ENCODE results near the gene G0S2. TPM values are rescaled to one million over a fixed set of nuclear protein-coding genes. Genes with fewer than 3 reads are reported as not detected.

G0S2 gene
- total and polyA plus RNA-seq, 9 of the 15 experiments (the other 6 are each of a cell fraction or from before 2014, with no cell fraction given), result 0.18 to 65.6 (median 11.4) TPM

DNA sequence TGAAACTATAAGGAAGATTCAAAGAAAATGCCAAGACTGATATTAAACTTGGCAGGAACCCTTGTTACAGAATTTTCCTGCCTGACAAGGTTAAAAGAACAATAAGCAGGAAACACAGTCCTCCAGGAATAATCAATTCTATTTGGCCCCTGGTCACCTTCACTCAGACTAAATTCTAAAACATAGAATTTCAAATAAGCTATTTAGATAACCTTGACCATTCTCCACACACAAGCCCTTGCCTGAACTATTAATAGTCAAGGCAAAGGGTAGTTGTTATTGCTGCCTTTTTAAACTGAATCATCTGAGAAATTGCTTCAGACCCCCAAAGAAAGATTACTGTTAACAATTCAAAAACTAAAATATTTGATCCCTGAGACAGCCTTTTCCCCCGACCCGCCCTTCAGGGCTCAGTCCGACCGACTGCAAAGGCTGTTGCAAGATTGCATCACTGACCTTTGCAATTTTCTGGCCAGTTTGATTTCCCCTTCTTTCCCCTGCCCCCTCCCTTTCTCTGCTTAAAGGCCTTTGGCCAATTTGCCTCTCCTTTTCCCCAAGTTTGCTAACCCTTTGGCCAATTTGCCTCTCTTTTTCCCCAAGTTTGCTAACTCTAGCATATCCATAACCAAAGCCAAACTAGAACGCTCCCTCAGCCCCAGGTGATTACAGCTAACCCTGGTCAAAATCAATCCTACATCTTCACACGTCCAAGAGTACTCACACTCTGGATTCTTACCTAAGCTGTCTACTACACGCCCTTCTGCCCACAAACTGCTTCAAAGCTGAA is 1.4 kb upstream of the G0S2 start (continued):
- TF ChIP-seq NR2C1 (IDR thresholded peaks at IDR 0.05) (no peak), NR2C1 (tag; IDR thresholded peaks at IDR 0.05) (peak; percentile 69), TAL1 (IDR thresholded peaks at IDR 0.05) (0 out of 2 replicates have a peak, but pooled peaks have one; percentile 26), PPARD (CRISPR knock-in tag; IDR thresholded peaks at IDR 0.05) (no peak), ERF (CRISPR knock-in tag; IDR thresholded peaks at IDR 0.05) (peak; percentile 41; the same call in 1 of the 2 replicates), DMBX1 (CRISPR knock-in tag; IDR thresholded peaks at IDR 0.05; ENCODE audit: borderline replicate concordance) (peak; percentile 80), ZNF668 (CRISPR knock-in tag; IDR thresholded peaks at IDR 0.05) (0 out of 2 replicates have a peak, but pooled peaks have one; percentile 40), FOXP1 (CRISPR knock-in tag; IDR thresholded peaks at IDR 0.05) (no peak), ZNF830 (CRISPR knock-in tag; IDR thresholded peaks at IDR 0.05) (no peak), ZSCAN32 (CRISPR knock-in tag; IDR thresholded peaks at IDR 0.05) (peak; percentile 85), STAT5A (IDR thresholded peaks at IDR 0.05; ENCODE audit: borderline replicate concordance, low read length) (no peak), THRAP3 (IDR thresholded peaks at IDR 0.05; ENCODE audit: borderline replicate concordance) (no peak), SLC30A9 (CRISPR knock-in tag; IDR thresholded peaks at IDR 0.05) (no peak), SREBF2 (CRISPR knock-in tag; IDR thresholded peaks at IDR 0.05) (no peak), ZNF583 (CRISPR knock-in tag; IDR thresholded peaks at IDR 0.05) (0 out of 2 replicates have a peak, but pooled peaks have one; percentile 9), SMARCE1 (IDR thresholded peaks at IDR 0.05) (peak; percentile 20; the same call in 1 of the 2 replicates)
- TF ChIP-seq, protein P1, sequence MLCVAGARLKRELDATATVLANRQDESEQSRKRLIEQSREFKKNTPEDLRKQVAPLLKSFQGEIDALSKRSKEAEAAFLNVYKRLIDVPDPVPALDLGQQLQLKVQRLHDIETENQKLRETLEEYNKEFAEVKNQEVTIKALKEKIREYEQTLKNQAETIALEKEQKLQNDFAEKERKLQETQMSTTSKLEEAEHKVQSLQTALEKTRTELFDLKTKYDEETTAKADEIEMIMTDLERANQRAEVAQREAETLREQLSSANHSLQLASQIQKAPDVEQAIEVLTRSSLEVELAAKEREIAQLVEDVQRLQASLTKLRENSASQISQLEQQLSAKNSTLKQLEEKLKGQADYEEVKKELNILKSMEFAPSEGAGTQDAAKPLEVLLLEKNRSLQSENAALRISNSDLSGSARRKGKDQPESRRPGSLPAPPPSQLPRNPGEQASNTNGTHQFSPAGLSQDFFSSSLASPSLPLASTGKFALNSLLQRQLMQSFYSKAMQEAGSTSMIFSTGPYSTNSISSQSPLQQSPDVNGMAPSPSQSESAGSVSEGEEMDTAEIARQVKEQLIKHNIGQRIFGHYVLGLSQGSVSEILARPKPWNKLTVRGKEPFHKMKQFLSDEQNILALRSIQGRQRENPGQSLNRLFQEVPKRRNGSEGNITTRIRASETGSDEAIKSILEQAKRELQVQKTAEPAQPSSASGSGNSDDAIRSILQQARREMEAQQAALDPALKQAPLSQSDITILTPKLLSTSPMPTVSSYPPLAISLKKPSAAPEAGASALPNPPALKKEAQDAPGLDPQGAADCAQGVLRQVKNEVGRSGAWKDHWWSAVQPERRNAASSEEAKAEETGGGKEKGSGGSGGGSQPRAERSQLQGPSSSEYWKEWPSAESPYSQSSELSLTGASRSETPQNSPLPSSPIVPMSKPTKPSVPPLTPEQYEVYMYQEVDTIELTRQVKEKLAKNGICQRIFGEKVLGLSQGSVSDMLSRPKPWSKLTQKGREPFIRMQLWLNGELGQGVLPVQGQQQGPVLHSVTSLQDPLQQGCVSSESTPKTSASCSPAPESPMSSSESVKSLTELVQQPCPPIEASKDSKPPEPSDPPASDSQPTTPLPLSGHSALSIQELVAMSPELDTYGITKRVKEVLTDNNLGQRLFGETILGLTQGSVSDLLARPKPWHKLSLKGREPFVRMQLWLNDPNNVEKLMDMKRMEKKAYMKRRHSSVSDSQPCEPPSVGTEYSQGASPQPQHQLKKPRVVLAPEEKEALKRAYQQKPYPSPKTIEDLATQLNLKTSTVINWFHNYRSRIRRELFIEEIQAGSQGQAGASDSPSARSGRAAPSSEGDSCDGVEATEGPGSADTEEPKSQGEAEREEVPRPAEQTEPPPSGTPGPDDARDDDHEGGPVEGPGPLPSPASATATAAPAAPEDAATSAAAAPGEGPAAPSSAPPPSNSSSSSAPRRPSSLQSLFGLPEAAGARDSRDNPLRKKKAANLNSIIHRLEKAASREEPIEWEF (CRISPR knock-in tag; IDR thresholded peaks at IDR 0.05), result no peak
- TF ChIP-seq, protein P2, sequence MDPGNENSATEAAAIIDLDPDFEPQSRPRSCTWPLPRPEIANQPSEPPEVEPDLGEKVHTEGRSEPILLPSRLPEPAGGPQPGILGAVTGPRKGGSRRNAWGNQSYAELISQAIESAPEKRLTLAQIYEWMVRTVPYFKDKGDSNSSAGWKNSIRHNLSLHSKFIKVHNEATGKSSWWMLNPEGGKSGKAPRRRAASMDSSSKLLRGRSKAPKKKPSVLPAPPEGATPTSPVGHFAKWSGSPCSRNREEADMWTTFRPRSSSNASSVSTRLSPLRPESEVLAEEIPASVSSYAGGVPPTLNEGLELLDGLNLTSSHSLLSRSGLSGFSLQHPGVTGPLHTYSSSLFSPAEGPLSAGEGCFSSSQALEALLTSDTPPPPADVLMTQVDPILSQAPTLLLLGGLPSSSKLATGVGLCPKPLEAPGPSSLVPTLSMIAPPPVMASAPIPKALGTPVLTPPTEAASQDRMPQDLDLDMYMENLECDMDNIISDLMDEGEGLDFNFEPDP (CRISPR knock-in tag; IDR thresholded peaks at IDR 0.05), result no peak
- TF ChIP-seq, protein P3, sequence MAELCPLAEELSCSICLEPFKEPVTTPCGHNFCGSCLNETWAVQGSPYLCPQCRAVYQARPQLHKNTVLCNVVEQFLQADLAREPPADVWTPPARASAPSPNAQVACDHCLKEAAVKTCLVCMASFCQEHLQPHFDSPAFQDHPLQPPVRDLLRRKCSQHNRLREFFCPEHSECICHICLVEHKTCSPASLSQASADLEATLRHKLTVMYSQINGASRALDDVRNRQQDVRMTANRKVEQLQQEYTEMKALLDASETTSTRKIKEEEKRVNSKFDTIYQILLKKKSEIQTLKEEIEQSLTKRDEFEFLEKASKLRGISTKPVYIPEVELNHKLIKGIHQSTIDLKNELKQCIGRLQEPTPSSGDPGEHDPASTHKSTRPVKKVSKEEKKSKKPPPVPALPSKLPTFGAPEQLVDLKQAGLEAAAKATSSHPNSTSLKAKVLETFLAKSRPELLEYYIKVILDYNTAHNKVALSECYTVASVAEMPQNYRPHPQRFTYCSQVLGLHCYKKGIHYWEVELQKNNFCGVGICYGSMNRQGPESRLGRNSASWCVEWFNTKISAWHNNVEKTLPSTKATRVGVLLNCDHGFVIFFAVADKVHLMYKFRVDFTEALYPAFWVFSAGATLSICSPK (IDR thresholded peaks at IDR 0.05; ENCODE audit: borderline replicate concordance), result no peak
- TF ChIP-seq, protein P4, sequence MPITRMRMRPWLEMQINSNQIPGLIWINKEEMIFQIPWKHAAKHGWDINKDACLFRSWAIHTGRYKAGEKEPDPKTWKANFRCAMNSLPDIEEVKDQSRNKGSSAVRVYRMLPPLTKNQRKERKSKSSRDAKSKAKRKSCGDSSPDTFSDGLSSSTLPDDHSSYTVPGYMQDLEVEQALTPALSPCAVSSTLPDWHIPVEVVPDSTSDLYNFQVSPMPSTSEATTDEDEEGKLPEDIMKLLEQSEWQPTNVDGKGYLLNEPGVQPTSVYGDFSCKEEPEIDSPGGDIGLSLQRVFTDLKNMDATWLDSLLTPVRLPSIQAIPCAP (CRISPR knock-in tag; IDR thresholded peaks at IDR 0.05; ENCODE audit: borderline replicate concordance), result no peak

Measured in K562 (cell line).